CD1c-positive myeloid dendritic cell (primary cell): ENCODE measurements around the gene ADAP1.

Experiments
- DNase-seq: peaks from one replicate; pipeline ENCODE4 v3.0.0-alpha.2; 2016; ENCODE audit errors: extremely low spot score

ADAP1 gene

DNA sequence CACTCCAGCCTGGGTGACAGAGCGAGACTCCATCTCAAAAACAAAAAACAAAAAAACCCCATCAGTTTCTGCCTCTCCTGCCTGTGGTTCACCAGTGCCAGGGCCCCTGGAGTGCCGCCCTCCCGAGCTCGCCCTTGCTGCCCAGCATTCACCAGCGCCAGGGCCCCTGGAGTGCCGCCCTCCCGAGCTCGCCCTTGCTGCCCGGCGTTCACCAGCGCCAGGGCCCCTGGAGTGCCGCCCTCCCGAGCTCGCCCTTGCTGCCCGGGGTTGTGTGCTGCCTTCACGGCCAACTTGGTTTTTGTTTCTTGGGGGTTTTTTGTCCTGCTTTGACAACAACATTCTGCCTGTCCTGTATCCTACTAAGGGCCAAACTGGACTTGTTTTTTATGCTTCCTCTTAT lies 91.4 kb downstream of the ADAP1 start:
- DNase-seq, result no peak

DNA sequence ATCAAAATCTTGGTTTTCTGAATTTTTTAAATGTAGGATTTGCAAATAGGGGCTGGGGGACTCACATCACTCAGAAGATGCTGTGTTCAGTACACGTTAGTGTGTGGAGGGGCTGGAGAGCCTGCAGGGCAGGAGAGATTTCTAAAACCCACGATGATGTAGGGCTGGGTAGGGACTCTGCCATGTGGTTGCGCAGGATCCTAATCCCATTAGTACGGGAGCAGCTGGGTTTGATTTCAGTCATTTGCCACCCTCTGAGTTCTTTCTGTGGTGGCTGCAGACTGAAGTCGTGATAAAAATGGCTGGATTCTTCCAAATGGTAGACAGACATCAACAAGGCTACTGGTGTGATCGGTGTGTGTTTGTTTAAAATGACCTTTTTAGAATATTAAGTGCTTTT lies 92.3 kb downstream of the ADAP1 start:
- no peak for DNase-seq

DNA sequence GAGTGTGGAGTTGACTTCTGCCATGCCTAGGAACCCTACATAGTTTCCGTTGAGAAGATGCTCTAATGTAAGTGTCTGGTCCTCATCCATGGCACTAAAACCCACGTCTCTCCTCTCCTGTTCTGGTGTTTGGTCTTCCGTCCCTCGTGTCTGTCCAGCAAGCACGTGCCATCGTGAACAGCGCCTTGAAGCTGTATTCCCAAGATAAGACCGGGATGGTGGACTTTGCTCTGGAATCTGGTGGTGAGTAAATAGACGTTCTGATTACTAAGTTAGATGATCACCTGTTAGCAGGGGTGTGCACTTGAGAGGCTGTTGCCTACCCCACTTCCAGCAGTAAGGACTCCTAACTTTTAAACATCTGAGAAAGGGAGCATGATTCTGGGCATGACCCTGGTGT lies 93.3 kb downstream of the ADAP1 start:
- no peak for DNase-seq

DNA sequence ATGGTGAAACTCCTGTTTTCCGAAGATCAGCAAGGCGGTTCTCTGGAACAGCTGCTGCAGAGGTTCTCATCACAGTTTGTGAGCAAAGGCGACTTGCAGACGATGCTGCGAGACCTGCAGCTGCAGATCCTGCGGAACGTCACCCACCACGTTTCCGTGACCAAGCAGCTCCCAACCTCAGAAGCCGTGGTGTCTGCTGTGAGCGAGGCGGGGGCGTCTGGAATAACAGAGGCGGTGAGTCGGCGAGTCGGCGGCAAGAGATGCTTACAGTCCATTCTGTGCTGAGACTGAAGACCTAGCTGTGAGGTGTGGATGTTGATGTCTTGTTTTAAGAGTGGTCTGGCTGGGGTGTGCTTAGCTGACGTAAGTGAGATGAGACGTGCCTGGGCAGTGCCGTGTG lies 94.3 kb downstream of the ADAP1 start:
- DNase-seq, result no peak

DNA sequence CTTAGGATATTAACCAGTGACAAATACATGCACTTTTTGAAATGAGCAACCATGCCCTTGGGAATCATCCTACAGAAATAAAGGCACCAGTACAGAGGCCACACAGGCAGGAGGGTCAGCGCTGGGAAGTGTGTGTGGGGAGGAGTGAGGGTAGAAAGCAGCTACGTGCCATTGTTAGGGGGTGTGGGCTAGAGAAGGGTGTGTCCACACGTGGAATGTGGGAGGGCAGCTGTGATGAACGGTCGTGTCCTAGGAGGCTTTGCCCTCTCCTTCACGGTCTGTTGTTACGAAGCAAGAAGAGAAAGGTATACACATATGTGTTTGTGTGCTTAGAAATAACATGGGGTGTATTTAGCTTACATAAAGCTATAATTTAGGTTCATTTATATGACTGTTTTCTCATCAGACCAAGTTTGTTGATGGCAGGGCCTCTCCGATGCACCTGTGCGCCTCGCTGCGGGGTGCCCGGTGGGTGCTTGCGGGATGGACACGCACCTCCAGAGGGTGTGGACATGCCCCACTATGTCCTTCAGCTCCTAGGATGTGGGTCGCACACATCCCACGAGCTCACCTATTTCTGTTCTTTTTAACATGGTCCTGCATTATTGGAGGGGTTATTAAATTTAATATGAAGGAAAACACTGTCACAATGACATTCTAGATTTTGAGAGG lies 95.0 kb downstream of the ADAP1 start:
- DNase-seq, result no peak

DNA sequence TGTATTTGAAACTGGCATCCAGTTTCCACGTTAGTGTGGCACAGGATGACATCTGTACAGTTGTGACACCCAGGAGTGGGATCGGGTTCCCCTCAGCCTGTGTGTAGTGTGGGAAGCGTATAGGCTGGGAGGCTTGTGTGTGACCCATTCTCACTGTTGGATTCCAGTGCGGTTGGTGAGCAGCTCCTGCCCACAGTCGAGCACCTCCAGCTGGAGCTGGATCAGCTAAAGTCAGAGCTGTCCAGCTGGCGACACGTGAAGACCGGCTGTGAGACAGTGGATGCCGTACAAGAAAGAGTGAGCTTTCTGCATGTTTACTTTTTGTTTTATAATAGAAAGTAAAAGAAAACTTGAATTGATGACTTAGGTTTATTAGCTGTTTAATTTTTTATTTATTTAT lies 96.8 kb downstream of the ADAP1 start:
- DNase-seq, result no peak

DNA sequence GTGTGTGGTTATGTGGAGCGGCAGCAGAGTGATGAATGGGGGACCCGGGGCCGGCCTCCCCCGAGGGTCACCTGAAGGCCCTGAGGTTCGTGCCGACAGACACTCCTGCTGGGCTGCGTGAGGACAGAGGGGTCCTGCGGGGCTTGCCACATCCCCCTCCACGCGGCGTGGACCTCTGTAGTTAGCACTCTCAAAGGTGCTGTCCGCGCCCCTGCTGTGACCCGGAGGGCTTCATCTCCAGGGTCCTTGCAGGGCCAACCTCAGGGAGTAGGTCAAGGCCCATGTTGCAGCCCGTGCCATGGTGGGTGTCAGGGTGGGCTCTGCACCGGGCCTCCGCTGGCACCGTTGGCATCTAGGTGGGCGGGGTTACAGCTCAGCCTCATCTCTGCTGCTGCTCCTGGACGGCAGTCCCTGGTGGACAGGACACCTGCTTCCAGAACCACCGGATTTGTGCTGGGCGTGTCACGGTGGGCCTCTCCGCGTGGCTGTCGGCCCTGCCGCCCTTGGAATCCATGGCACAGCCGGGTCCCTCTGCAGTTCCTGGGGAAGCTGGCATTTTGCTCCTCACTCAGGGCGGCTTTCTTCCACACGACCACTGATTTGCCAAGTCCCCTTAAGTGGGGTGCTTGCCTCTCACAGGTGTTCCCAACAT lies 97.9 kb downstream of the ADAP1 start:
- no peak for DNase-seq

DNA sequence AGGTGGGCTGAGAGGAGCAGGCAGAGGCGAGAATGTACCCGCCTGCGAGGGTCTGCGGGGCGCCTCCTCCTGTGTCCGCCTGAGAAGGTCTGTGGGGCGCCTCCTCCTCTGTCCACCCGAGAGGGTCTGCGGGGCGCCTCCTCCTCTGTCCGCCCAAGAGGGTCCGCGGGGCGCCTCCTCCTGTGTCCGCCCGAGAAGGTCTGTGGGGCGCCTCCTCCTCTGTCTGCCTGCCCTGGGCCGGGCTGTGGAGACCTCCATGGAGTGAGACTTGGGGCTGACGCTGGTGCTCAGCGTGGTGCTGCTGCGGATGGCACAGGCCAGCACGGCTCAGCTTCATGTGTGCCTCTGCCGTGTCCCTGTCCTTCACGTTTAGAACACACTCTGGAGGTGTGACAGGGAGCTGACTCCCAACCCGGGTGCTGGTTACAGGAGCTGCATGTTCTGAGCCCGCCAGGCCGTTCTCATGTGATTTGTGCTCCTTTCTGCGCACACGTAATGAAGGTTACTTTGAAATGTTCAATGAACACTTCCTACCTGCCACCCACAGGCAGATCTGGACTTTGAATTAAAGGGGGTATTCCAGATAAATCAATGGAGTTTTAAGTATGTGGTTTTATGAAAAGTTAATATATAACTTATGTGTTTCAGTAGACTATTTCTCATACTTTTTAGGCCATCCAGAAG lies 98.7 kb downstream of the ADAP1 start:
- DNase-seq, result no peak

DNA sequence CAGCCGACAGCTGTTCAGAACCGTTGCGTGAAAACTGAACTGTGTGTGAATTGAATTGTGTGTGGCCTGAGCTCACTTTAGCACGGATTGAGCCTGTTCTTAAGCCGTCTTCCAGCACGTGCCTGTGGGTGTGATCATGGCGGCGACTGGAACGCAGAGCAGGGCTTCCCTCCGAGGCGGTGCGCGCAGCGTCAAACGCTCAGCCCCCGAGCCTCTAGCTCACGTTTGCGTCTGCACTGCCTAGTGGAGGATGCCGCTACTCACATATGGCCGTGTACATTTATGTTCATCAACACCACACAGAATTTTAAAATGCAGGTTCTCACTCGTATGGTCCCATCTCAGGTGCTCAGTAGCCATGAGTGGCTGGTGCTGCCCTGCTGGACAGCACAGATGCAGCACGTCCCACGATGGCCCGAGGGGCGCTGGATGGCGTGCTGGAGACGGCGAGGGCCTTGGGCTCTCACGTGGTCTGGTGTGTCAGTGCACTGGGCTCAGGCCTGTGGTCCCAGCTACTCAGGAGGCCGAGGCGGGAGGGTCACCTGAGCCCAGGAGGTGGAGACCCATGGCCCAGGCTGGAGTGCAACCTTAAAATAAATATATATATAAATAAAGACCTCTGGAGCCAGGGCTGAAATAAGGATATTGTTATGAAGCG lies 100.2 kb downstream of the ADAP1 start:
- DNase-seq, result no peak

DNA sequence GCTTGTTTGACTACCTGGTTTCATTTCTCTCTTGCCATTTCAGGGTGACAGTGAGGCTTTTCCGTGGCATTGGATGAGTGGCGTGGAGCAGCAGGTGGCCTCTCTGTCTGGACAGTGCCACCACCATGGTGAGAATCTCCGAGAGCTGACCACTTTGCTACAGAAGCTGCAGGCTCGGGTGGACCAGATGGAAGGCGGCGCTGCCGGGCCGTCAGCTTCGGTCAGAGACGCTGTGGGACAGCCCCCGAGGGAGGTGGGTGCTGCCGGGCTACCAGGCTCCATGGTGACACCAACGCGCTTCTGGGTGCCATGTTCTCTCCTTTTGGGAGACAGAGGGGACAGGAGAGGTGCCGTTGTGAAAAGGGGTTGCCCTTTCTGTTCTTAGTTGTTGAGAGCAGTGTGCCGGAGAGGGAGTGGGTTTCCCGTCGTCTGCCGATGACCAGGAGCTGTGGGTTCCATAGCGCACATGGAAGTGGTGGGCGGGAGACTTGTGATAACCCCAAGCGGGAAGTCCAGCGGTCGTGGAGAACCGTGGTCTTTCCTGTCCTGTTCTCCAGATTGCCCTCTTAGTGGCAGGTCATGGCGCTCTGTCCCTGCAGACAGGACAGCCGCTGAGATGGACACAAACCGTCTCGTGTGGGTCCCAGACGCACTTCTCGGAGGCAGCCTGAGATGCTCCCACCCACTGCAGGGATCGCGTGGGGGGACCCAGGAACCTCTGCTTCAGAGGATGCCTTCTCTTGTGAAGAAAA lies 100.9 kb downstream of the ADAP1 start:
- DNase-seq, result no peak

DNA sequence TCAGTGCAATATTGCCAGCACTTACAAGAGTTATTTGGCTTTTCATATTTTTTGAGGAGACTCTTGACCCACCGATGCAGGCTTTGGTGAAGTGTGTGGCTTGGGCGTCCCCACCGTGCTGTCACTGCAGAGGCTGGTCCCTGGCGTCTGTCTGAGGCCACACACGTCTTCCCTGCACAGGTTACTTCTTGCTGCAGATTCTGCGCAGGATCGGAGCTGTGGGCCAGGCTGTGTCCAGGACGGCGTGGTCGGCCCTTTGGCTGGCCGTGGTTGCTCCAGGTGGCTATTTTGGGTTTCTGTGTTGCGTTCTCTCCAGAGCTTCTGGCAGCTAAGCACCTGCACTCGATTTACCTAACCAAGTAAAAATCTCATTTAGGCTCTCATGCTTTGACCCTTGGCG lies 103.3 kb downstream of the ADAP1 start:
- DNase-seq, result no peak

DNA sequence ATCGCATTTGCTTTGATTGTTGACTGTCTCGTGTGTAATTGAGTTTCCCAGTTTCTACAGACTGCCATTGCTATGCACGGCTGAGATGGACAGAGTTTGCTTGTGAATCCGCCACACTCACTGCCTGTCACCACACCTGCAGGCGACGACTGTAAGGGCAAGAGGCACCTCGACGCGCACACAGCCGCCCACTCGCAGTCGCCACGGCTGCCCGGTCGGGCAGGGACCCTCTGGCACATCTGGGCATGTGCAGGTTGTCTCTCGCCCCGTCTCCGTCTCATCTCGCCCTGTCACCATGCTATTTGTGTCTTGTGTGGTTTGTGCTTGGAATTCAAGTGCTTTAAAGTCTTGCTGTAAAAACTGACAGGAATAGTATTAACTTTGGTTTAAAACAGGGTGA lies 104.7 kb downstream of the ADAP1 start:
- DNase-seq, result no peak

DNA sequence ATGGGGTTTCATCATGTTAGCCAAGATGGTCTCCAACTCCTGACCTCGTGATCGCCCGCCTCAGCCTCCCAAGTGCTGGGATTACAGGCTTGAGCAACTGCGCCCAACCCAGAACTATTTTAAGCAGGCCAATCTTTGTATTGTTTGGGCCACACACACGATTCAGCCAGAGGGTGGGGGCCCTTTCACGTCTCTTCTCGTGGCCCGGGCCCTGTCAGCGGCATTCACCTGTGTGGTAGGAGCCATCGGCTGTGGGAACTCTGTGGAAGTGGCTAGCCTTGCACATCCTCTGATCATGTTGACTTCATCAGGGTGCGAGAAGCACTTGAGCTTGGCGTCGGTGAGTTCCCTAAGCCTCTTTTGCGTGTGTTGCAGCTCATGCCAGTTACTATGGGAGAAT lies 105.3 kb downstream of the ADAP1 start:
- no peak for DNase-seq
